HG02588 (cell line): Measurements from ENCODE around the gene PLA2G4E.
A peak's percentile ranks its signal among the peaks of the same experiment; 100 is the strongest.

ENCODE experiments used
- ATAC-seq: cut with Tn5 transposase; IDR thresholded peaks from one replicate; pipeline ENCODE4 v1.9.1; 2021; ENCODE audit warnings: mild to moderate bottlenecking, moderate library complexity; ENCODE audit not compliant: unreplicated experiment

PLA2G4E gene

DNA sequence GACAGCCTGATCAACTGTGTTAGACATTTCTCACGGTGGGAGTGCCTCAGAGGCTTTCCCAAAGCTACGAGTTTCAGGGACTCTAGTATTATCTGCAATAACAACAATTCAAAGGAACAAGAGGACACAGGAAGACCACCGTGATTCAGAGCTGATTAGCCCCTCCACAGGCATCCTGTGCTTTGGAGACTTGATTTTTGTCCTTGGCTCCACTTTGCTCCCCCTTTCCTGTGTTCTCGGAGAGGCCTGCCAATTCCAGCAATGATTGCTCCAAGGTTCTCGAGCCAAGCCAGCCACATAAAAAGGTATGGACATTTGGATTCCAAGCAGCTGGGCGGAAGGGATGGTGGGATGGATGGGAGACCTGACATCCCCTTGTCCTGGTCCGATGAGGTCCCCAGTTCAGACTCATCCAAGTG, 62.8 kb downstream of the PLA2G4E start:
- ATAC-seq, result no peak

GRCh38 chr15:41957021-41957897, 63.6 kb downstream of the PLA2G4E start:
- ATAC-seq, result peak; percentile 59

GRCh38 chr15:41955807-41956525, 64.9 kb downstream of the PLA2G4E start:
- no peak for ATAC-seq

GRCh38 chr15:41955100-41955499, 65.7 kb downstream of the PLA2G4E start:
- ATAC-seq, result no peak

GRCh38 chr15:41954036-41954435, 66.8 kb downstream of the PLA2G4E start:
- ATAC-seq, result no peak

GRCh38 chr15:41952013-41952563, 68.8 kb downstream of the PLA2G4E start:
- no peak for ATAC-seq

DNA sequence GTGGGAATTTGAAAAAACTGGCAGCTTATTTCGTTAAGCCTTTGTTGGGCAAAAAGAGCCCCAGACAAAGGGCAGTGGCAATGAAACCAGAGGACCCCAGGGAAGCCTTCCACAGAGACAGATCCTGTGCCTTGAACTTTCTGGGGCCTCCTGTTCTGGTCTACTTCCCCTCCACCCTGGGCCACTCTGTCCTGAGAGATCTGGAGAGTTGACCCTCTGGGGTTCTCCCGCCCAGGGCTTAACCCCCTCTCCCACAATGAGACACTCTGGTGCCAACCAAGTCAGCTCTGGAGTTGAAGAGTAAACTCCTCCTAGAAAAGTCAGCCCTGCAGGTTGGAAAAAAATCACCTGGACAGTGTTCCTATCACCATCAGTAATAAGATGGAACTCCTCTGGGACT, 69.3 kb downstream of the PLA2G4E start:
- no peak for ATAC-seq

DNA sequence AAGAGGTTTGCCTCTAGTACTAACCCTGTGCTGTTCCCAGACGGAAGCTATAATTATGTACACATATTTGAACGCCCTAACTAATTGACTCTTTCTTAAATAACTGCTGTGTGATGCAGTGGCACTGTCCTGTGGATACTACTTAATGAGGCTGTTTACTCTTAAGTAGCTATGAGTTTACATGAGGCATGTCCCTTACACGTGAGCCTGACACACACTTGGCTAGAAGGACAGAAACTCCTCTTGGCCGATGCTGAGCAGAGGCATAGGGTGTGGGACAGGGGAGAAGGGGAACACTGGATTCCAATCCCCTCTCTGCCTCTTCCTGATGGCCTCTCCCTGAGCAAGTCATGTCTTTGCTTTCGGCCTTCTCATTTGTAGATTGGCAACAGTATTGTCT, 70.4 kb downstream of the PLA2G4E start:
- no peak for ATAC-seq

DNA sequence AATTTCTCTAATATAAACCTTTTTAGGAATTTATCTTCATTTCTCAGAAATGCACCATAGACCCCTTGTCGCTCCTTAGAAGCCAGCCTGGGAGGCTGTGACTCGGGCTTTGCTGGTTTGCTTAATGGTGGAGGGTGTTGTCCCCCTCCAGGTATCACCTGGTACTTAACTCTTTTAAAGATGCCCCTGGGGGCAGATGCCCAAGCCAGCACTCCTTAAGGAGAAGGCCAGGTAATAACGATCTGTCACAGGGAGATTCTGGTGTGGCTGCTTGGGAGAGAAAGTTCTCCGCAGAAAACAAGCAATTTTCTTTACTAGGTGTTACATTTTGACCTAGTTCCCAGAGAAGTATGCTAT, 70.7 kb downstream of the PLA2G4E start:
- no peak for ATAC-seq

- ATAC-seq, result no peak
Observed at GRCh38 chr15:41949401-41950126, 71.3 kb downstream of the PLA2G4E start.

DNA sequence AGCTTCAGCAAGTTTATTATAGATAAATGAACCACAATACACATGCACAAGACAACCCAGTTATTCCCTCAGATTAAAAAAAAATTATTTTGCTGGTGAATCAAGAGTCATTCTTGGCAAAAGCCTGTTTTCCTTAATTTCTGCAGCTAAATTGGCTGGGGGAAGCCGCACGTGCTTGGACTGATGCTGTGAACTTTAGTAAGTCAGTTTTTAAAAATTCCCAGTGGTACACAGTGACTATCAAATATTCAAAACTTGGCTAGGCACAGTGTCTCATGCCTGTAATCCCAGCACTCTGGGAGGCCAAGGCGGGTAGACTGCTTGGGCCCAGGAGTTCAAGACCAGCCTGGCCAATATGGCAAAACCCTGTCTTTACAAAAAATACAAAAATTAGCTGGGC, 72.4 kb downstream of the PLA2G4E start:
- ATAC-seq, result no peak

GRCh38 chr15:41946970-41947369, 73.9 kb downstream of the PLA2G4E start:
- ATAC-seq, result no peak

DNA sequence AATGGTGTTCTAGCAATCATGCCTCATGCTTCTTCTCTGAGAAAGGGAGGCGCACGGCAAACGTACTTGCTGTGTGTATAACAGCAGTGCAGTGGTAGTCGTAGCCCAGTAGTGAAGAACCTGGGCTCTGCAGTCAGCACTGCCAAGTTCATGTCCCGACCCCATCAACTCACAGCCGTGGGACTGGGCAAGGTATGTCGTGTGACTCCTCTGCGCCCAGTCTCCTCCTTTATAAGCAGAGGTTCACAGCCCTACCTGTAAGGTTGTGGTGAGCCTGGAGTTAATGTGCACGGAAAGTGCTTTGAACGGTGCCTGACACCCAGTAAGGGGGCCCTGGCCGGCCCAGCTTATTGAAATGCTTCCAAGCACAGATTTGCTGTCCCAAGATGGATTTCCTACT, 75.1 kb downstream of the PLA2G4E start:
- ATAC-seq, result no peak

- no peak for ATAC-seq
Observed at GRCh38 chr15:41945221-41945620, 75.6 kb downstream of the PLA2G4E start.

DNA sequence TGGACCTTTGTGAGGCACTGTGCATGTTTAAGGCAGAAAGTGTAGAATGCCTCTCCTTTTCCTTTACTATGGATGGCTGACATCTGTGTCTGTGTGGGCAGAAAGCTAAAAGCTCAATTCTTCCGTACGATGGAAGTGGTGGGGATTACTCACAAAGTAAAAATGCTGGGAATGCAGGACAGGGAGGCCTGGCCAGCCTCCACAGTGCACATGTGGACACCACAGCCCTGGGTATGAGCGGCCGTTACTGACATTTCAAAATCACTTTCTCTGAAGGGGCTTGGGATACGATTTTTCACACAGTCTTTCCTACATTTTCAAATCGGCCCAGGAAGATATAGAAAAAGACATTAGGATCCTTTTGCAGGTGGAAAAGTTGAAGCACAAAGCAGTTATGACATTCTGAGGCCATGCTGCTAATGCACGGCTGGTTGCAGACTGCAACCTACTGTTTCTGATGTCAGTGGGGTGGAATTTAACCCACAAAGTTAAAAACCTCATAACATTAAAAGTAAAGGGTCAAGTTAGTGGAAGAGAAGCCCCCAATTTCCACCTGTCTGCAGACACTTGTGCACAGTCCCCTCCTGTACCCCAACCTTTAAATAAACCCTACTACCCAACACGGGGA, 76.4 kb downstream of the PLA2G4E start:
- ATAC-seq, result no peak

DNA sequence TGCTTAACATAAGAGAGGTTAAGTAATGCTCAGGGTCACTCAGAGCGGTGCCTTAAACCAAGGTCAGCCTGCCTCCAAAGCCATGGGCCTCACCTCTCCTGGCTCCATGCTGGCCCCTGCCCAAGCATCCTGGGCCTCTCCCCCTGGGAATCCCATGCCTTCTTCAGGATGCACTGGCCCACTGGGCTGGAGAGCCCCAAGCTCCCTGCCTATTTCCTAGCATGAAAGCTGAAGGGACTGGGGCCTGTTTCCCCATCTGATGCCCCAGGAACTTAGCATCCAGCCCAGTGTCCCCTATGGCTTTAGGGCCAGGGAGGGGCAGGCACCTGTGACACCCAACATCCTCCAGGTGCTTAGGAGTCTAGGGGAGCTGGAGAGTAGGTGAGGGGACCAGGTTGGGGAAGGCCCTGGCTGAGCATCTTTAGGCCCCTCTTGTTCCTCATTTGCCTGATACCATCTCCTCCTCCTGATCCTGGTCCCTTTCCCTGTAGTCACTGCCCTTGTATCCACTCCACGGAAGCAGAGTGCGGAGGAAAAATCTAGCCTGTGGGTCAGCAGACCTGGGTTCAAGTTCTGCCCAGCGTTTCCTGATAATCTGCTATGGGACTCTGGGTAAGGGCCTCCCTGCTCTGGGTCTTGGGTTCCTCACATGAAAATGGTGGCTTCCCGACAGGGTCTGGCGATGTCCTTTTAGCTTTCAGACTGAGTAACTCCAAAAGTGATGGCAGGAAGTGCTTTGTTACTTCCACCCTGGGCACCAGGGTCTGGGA, 77.1 kb downstream of the PLA2G4E start:
- ATAC-seq, result no peak

- no peak for ATAC-seq
Observed at GRCh38 chr15:41942886-41943285, 78.0 kb downstream of the PLA2G4E start.

DNA sequence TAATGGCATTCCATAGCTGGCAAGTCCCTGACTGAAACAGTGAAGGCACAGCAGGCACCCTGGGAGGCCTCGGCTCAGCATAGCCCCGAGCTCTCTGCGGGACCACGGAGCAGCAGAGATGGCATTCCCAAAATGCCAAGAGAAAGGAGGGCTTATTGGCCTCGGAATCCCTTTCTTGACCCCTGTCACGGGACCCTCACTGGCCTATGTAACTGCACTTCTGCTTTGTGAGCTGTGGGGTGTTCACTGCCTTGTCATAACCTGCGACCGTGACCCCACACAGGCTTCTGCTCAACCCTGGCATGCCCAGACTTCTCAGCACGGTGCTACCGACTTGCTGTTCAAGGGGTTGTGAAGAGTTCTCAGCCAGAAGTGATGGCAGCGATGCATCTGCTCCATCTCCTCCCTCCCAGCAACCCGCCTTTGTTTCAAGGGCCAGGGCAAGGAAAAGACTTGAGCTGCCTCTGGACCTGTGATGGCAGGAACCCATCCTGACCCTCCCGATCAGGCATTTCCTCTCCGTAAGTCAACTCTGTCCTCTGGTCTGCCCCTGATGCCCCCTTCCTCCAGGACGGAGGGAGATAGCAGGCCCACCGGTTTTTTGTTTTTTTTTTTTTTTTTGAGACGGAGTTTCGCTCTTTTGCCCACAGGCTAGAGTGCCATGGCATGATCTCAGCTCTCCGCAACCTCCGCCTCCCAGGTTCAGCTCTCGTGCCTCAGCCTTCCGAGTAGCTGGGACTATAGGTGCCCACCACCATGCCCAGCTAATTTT, 79.0 kb downstream of the PLA2G4E start:
- no peak for ATAC-seq

GRCh38 chr15:41940441-41940857, 80.4 kb downstream of the PLA2G4E start:
- ATAC-seq, result no peak
